Spleen (tissue), 7 donors: ENCODE measurements around the gene B4GALT2.

Experiments
- CTCF ChIP-seq, 11 experiments: fragments of 200-600 bp in 7 of 11; fragments of 450-650 bp in 4 of 11; sonication (generic) in 4 of 11; IDR thresholded peaks in 8 of 11; conservative IDR thresholded peaks in 3 of 11; 1 replicate in 7 of 11; 2 replicates in 4 of 11; pipeline versions ENCODE4 v1.4.0 to v1.8.0; 2016 to 2021; ENCODE audit warnings: antibody characterized with exemption in 11 of 11, inconsistent platforms in 4 of 11, mild to moderate bottlenecking in 1 of 11
- POLR2AphosphoS5 ChIP-seq, 3 donors: sonication (generic); formaldehyde crosslinking; IDR thresholded peaks; one replicate each; pipeline ENCODE4 v1.5.1; 2017; ENCODE audit warnings: antibody characterized with exemption in 3 of 3
- donor health status: DM: no; HTN: no; CAD: no; lungs with moderate emphysema.
- donor health status: DM: no; HTN: no; CAD: no.
- donor health status: DM: no; HTN: no; CAD: no.

GRCh38 chr1:43980255-43981134, 1.5 kb downstream of the B4GALT2 start:
- TF ChIP-seq CTCF (IDR thresholded peaks at IDR 0.05 in 8 of 11, conservative IDR thresholded peaks at IDR 0.05 in 3 of 11) (peak in 1 of 11 experiments; percentile 11), POLR2AphosphoS5 (IDR thresholded peaks at IDR 0.05) (no peak)
